Esophagus muscularis mucosa (tissue), 3 donors: ENCODE measurements around the gene NGFR.

ENCODE experiments used
- POLR2A ChIP-seq: fragments of 450-650 bp; IDR thresholded peaks from one replicate; pipeline ENCODE4 v1.6.1; 2017; ENCODE audit warnings: antibody characterized with exemption, moderate library complexity, mild to moderate bottlenecking, low read depth
- POLR2AphosphoS5 ChIP-seq, 2 donors: sonication (generic); formaldehyde crosslinking; IDR thresholded peaks; one replicate each; pipeline ENCODE4 v1.6.1; 2017; ENCODE audit warnings: antibody characterized with exemption in 2 of 2
- TF ChIP-seq, protein P1 (sequence below), 3 experiments: fragments of 200-600 bp in 2 of 3; fragments of 450-650 bp in 1 of 3; sonication (generic) in 2 of 3; IDR thresholded peaks; one replicate each; pipeline ENCODE4 v1.5.1; 2017 to 2019; ENCODE audit warnings: antibody characterized with exemption in 3 of 3, mild to moderate bottlenecking in 2 of 3, moderate library complexity in 1 of 3

DNA sequence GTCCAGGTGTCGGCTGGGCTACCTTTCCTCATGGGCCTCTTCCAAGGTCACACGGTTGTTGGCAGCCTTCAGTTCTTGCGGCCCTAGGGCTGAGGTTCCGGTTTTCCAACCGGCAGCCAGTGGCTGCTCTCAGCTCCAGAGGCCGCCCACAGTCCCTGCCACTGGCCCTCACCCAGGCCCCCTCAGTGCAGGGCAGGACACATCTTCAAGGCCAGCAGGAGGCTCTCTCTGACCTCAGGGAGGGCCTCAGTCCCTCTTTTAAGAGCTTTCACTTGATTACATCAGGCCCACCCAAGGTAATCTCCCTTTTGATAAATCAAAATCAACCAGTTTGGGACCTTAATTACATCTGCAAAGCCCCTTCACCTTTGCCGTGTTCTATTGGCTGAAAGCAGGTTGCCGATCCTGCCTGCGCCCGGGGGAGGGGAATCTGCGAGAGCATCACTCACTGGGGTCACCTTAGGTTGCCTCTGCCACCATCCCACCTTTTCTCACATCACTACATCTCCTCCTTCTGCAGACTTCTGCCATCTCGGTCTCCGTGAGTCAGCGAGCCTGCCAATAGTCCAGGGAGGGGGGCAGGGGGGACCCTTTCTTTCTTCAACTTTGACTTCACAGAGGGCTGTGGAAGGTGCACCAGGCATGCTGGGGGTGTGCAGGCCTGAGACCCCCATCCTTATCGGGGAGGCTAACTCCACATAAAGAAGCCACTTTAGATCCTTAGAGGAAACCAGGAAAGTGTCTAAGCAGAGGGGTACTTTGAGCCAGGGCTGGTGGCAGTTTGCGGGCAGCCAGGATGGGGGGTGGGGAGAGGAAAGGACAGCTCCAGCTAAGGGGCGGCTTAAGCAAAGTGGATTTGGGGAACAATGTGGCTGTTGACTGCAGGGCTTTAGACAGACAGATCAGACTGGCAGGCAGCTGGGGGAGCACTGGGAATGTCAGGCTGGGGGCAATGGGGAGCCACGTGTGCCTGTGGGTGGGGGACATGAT lies 51.7 kb downstream of the NGFR start:
- TF ChIP-seq, protein P1, sequence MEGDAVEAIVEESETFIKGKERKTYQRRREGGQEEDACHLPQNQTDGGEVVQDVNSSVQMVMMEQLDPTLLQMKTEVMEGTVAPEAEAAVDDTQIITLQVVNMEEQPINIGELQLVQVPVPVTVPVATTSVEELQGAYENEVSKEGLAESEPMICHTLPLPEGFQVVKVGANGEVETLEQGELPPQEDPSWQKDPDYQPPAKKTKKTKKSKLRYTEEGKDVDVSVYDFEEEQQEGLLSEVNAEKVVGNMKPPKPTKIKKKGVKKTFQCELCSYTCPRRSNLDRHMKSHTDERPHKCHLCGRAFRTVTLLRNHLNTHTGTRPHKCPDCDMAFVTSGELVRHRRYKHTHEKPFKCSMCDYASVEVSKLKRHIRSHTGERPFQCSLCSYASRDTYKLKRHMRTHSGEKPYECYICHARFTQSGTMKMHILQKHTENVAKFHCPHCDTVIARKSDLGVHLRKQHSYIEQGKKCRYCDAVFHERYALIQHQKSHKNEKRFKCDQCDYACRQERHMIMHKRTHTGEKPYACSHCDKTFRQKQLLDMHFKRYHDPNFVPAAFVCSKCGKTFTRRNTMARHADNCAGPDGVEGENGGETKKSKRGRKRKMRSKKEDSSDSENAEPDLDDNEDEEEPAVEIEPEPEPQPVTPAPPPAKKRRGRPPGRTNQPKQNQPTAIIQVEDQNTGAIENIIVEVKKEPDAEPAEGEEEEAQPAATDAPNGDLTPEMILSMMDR (IDR thresholded peaks at IDR 0.05), result no peak
- TF ChIP-seq POLR2AphosphoS5 (IDR thresholded peaks at IDR 0.05) (no peak), POLR2A (no peak)
